ENCODE data around the gene CASZ1.

Gene CASZ1

GRCh38 chr1:10615932-10616671 is 180.3 kb downstream of the CASZ1 start:
- DNase-seq: no peak

- DNase-seq: no peak
Observed at GRCh38 chr1:10615332-10615731, 181.1 kb downstream of the CASZ1 start.

DNA sequence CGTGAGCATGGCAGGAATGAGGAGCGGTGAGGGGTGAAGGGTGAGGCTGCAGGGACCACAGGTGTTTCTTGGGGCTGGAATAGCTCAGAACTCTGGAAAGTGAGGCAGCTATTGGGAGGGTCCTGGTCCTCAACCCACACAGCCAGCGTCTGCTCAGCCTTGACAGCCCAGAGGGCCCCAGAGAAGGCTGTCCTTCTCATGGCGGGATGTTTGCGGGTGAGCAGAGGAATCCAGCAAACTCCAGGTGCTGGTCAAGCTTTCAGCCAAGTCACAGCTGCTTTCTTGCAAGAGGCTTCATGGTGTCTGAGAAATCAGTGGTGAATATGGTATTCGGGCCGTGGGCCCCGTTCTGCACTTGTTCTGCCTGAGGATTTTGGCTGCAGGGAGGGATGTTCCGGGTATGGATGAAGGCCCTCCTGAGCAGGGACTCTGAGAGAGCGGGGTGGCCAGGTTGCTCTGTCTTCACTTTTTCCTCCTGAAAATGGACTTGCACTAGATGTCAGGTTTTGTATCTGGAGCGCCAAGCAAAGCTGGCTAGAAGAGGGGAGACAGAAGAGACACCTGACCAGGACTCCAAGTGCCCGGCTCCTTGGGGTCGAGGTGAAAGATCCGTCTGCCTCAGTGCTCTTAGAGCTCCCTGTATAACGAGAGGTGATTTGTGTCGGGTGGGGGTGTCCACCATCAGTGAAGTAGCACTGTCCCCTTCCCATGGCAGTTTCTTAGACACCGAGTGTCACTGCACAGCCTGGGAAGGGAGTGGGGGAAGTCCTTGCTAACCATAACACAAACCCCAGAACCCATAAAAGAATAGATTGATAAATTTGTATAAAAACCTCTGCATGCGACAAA is 181.8 kb downstream of the CASZ1 start:
- DNase-seq: no peak

DNA sequence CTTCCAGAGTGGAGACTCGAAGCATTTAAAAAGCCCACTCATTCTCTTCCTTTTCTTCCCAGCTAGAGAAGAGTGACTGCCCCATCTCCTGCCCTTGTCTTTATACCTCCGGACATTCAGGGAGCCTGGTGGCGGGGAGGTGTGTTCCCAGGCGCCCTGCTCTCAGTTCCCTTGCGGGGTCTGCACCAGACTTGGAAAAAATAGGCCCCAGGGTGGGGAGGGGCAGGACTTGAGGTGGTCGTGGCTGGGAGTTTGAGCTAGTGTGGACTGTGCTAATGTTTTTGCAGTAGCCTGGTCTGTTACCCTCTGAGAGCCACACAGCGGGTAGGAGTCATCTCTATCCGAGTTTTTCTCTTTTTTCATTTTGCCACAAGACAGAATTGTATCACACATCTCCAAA is 182.6 kb downstream of the CASZ1 start:
- no peak for DNase-seq

DNA sequence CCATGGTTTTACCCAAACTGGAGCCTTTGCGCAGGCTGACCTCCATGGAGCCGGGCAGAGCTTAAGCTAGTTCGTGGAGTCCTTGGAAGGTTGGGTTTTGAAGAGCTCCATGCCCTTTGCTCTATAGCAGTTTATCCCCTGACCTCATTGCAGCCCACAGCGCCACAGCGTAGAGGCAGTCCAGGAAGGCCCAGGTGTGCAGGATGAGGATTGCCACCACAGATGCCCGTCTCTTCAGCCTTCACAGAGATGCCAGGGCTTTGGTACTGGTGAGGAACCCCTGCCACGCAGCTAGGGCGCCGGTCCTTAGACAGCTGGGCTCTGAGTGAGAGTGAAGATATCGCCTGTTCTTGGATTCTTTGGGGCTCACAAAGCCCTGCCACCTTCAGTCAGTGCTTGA is 183.1 kb downstream of the CASZ1 start:
- DNase-seq: no peak

DNA sequence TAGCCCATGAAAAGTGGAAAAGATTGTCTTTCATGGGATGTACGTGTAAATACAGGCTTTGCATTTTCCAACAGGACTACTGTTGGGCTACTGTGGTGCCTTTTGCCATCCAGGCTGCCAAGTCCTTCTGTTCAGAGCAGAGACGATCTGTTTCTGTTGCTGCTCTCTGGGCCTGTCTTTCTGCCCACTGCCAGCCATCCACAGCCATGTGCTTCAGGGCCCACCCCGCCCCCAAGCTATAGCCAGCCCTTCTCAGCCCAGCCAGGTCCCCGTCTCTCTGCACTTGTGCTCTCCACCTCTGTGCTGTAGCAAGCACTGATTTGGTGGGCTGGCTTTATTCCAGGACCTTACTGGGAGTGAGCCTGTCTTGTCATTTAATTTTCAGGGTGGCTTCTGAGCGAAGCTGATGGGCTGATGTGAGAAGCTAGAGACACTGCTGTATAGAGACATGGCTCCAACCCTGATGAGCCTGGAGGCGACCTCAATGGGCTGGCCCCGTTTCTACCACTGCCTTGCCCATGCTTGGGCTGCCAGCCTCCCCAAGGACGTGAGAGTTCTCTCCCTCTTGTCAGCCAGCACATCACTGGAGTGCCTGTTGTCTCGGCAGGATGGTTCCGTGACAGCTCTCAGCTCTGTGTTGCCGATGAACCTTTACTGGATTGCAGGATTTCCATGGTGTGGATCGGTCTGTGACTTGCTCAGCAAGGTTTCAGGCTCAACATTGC is 183.8 kb downstream of the CASZ1 start:
- no peak for DNase-seq

DNA sequence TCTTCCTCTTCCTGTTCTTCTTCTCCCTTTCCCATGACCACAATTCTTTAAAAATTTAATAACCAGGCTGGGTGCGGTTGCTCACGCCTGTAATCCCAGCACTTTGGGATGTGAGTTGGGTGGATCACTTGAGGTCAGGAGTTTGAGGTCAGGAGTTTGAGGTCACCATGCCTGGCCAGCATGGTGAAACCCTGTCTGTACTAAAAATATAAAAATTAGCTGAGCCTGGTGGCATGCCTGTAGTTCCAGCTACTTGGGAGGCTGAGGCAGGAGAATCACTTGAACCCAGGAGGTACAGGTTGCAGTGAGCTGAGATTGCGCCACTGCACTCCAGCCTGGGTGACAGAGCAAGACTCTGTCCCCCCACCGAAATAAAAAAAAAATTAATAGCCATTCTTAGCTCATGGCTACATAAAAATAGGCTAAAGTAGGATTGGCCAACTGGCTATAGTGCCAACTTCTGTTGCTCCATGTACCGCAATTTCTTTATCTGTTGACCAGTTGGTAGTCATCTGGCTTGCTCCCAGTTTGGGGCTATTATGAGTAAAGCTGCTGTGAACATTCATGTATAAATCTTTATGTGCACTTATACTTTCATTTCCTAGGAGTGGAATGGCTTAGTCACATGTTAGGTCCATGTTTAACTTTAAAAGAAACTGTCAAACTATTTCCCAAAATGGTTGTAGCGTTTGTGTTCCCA is 185.4 kb downstream of the CASZ1 start:
- no peak for DNase-seq

- no peak for DNase-seq
Observed at GRCh38 chr1:10608690-10609089, 187.8 kb downstream of the CASZ1 start.

- DNase-seq: no peak
Observed at GRCh38 chr1:10607228-10607627, 189.2 kb downstream of the CASZ1 start.

DNA sequence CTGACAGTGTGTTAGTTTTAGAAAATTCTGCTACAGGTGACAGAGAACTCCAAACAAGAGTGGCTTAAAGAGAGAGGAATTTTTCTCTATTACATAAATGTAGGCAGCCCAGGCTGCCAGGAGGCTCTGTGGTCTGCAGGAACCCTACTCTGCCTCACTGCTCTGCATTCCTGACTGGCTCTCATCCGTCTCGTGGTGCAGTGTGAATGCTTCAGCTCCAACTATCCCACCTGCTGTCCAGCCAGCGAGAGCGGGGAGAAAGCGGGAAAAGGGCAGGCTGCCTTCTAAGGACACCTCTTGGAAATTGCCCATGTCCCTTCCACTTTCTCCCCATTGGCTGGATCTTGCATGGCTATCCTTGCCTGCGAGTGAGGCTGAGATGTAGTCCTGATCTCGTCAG is 190.4 kb downstream of the CASZ1 start:
- DNase-seq: no peak

DNA sequence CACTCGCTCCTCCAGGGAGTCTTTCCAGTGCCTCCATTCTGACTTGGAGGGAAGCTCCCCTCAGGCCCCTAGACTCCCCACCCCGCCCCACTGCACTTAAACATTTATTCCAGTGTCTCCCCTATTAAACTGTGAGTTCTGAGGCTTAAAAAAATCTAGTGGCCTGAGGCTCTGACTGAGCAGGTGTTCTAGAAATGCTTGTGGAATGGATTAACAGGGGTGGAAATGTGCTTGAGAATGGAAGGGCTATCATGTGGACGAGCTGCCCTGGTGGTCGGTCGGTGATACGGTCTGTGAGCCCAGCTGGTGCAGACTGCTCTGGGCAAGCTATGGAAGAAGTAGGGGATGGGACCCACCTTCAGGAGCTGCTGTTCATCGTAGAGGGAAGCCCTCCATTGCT is 191.5 kb downstream of the CASZ1 start:
- DNase-seq: no peak

- DNase-seq: no peak
Observed at GRCh38 chr1:10602936-10603335, 193.5 kb downstream of the CASZ1 start.

DNA sequence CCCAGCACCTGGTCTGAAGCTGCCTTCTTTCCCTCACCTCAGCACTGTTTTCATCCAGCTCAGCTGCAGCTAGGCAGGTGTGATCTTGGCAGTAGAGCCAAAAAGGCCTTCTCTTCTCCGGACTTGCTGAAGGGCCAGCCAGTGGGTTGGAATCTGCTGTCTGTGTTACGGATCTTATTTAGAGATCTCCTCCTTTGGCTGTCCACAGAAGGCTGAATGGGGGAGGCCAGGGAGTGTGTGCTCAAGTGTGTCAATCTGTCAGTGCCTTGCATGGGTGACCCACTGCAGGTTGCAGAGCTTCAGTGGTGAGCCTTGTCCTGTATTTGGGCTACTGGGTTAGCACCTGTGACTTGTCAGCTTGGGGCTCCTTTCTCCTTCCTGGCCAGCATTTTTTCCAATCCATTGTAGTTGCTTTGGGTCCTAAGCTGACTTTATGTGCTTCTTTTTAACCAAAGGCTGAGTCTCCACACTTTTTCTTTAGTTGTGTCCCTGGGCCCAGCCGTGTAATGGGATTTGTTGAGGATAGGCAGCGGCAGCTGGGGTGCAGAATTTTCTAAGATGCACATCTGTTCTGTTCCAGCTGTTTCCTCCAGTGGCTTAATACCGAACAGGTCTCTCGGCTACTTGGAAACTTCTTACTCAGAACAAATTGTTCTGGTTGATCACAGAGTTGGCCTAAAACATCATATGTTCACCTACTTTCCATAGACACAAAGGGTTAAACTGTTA is 194.9 kb downstream of the CASZ1 start:
- DNase-seq: no peak

GRCh38 chr1:10599194-10599861 is 197.1 kb downstream of the CASZ1 start:
- DNase-seq: no peak

GRCh38 chr1:10598389-10598702 is 198.1 kb downstream of the CASZ1 start:
- DNase-seq: no peak

DNA sequence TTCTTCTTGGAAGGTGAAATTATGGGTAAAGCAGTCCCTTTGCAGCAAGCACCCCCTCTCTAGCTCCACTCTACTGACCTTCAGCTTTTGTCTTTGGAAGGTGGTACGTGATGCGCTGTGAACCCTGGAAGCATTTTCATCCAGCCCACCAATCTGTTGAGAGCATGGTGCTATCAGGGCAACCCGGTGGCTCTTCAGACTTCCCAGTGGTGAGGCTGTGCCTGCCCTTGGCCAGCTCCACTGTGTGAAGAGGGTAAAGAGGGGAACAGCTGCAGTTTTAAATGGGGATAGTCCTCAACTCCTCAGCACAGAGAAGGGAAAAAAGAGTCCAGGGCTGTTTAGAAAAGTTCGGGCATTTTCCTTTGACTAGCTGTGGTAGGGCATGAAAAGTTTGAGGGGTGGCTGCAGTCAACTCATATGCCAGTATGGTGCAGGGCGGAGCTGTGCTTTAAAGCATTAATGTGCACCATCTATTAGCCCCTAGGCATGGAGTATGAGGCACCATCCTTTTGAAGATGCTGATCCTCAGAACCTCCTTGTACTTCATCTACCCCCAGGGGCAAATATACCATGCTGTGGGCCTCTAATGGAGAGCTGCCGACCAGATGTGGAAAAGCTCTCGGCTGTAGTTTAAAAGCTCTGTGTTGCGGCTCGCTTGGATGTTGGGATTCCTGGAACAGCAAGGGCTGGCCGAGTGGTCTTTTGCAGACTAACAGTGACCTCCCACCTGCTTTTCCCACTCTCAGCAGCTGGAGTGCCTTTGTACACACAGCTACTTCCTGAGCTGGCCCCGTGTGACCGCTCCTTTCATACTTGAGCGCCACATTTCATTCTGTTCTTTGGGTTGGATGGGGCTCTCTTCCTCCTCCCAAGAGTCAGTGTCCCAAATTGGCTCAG is 198.7 kb downstream of the CASZ1 start:
- DNase-seq: no peak

- no peak for DNase-seq
Observed at GRCh38 chr1:10596780-10597179, 199.7 kb downstream of the CASZ1 start.

- DNase-seq: no peak
Observed at GRCh38 chr1:10594595-10595223, 201.7 kb downstream of the CASZ1 start.

- no peak for DNase-seq
Observed at GRCh38 chr1:10593750-10594149, 202.7 kb downstream of the CASZ1 start.

DNA sequence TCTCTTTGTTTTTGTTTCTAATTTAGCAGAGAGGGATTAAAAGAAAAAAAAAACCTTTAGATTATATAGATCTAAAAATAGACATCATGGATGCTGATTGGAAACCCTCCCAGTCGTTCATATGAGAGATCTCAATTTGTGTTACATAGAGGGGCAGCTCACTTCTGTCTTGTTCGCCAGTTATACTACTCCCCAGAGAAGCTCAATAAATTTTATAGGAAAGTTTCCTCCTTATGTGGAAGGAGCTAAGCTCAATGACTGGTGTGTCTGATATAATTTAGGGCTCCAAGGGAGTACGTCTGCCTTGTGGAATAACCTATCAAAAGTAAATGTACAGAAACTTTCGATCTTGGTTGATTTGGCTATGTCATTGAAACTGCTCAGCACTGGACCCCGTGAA is 204.1 kb downstream of the CASZ1 start:
- no peak for DNase-seq

Data from activated T-cell treated with anti-CD3 and anti-CD28 coated beads, Interleukin-2, amount 50 U/mL, for 1 hour (primary cell).